GM15510 (cell line): ENCODE data around the gene FIBP.

ENCODE experiments used
- POLR2A ChIP-seq: IDR thresholded peaks from 3 replicates; pipeline ENCODE4 v1.6.1; 2011; ENCODE audit warnings: borderline replicate concordance; ENCODE audit not compliant: insufficient read length; ENCODE audit errors: extremely low read depth

FIBP gene

GRCh38 chr11:65900125-65900898 is 12.0 kb upstream of the FIBP start, which contains the start of gene FOSL1:
TSS of gene FOSL1 (minus strand) at chr11:65900388. CDS start at chr11:65900339, 49 bp downstream.
- peak; percentile 53 for TF ChIP-seq POLR2A

- no peak for TF ChIP-seq POLR2A
Measured at GRCh38 chr11:65899356-65900124, 11.3 kb upstream of the FIBP start.

- no peak for TF ChIP-seq POLR2A
Measured at GRCh38 chr11:65898656-65899355, 10.5 kb upstream of the FIBP start.

GRCh38 chr11:65897020-65897471 is 8.8 kb upstream of the FIBP start:
- TF ChIP-seq POLR2A = no peak

GRCh38 chr11:65896034-65896999 is 8.0 kb upstream of the FIBP start:
- no peak for TF ChIP-seq POLR2A

- no peak for TF ChIP-seq POLR2A
Measured at GRCh38 chr11:65895482-65895981, 7.3 kb upstream of the FIBP start.

GRCh38 chr11:65894034-65894591 is 5.8 kb upstream of the FIBP start:
- peak; percentile 58 for TF ChIP-seq POLR2A

- TF ChIP-seq POLR2A = no peak
Measured at GRCh38 chr11:65892661-65893317, 4.5 kb upstream of the FIBP start.

GRCh38 chr11:65891219-65892136 is 3.2 kb upstream of the FIBP start:
- peak; percentile 27 for TF ChIP-seq POLR2A

- TF ChIP-seq POLR2A = peak; percentile 99
Measured at GRCh38 chr11:65890324-65891218, 2.3 kb upstream of the FIBP start, which contains the start of gene CCDC85B. TSS of gene CCDC85B (plus strand) at chr11:65890673. CDS start at chr11:65890784, 111 bp downstream.

- no peak for TF ChIP-seq POLR2A
Measured at GRCh38 chr11:65887723-65888162, 528 bp downstream of the FIBP start.
